Endothelial cell of umbilical vein (primary cell): ENCODE data around the gene ABHD17A. TPM values are rescaled to one million over a fixed set of nuclear protein-coding genes. Genes with fewer than 3 reads are reported as not detected.

Experiments
- BruUV-seq: library from RNA; stranded (reverse); fragments of 400-500 nt; replicated peaks from 2 replicates; lab custom pipeline; 2021; lab: Mats Ljungman, UMichigan
- CTCF ChIA-PET: fragments of 300-600, 350-600 bp; sonication (Branson Sonifier 250); formaldehyde crosslinking; loops from one replicate; lab custom pipeline; 2021; ENCODE audit warnings: antibody characterized with exemption, inconsistent platforms; lab: Charles Lee
- POLR2A ChIA-PET: fragments of 300-600, 350-600 bp; sonication (Branson Sonifier 250); formaldehyde crosslinking; loops from one replicate; lab custom pipeline; 2021; ENCODE audit warnings: antibody characterized with exemption, inconsistent platforms; lab: Charles Lee
- DNase-seq: peaks from one replicate; pipeline ENCODE4 v3.0.0-alpha.2; 2011; ENCODE audit warnings: low read depth, low spot score
- FAIRE-seq: peaks from 2 replicates; lab custom pipeline; 2011; peaks lifted over from hg19 to GRCh38; lab: Jason Lieb, UNC
- H2AFZ ChIP-seq: 2 replicates; pipeline ENCODE4 v1.6.0; 2012; ENCODE audit warnings: low read depth, low read length, control low read depth, inconsistent platforms
- H3K27ac ChIP-seq: 2 replicates; pipeline ENCODE4 v1.5.1; 2011; ENCODE audit warnings: low read depth, mild to moderate bottlenecking, control low read depth, low read length, moderate library complexity; ENCODE audit not compliant: insufficient read depth
- H3K27me3 ChIP-seq, 2 experiments: 2 replicates each; pipeline versions ENCODE4 v1.6.0 to v1.6.1; 2011; ENCODE audit warnings: low read length in 2 of 2, mixed read lengths in 1 of 2; ENCODE audit not compliant: control insufficient read depth in 2 of 2, insufficient read depth in 2 of 2
- H3K36me3 ChIP-seq, 2 experiments: 2 replicates in 1 of 2; 3 replicates in 1 of 2; pipeline ENCODE4 v1.5.1; 2011; ENCODE audit warnings: low read length in 2 of 2, mild to moderate bottlenecking in 1 of 2, moderate library complexity in 1 of 2; ENCODE audit not compliant: control insufficient read depth in 2 of 2, insufficient read depth in 2 of 2; ENCODE audit errors: extremely low read depth in 1 of 2
- H3K4me1 ChIP-seq: 3 replicates; pipeline ENCODE4 v1.5.1; 2011; ENCODE audit warnings: mild to moderate bottlenecking, low read length; ENCODE audit not compliant: control insufficient read depth, insufficient read depth; ENCODE audit errors: extremely low read depth
- H3K4me2 ChIP-seq: 2 replicates; pipeline ENCODE4 v1.6.1; 2011; ENCODE audit warnings: low read length, control low read depth, mixed read lengths; ENCODE audit not compliant: insufficient read depth
- H3K4me3 ChIP-seq, 3 experiments: fragments of 200-600 bp in 1 of 3; sonication (generic), shearing (Covaris generic) in 1 of 3; replicated peaks in 1 of 3; 2 replicates each; pipeline ENCODE4 v1.5.1; 2011 to 2016; ENCODE audit warnings: control low read depth in 3 of 3, low read length in 3 of 3, mild to moderate bottlenecking in 2 of 3, inconsistent platforms in 1 of 3, low read depth in 1 of 3, moderate library complexity in 1 of 3; ENCODE audit not compliant: insufficient read depth in 1 of 3
- H3K79me2 ChIP-seq: 2 replicates; pipeline ENCODE4 v1.6.0; 2012; ENCODE audit warnings: low read length, inconsistent platforms; ENCODE audit not compliant: control insufficient read depth, insufficient read depth
- H3K9ac ChIP-seq: replicated peaks from 2 replicates; pipeline ENCODE3; 2011; ENCODE audit warnings: low read length, control low read depth; ENCODE audit not compliant: insufficient read depth; ENCODE audit errors: extremely low read depth
- H3K9me1 ChIP-seq: replicated peaks from 3 replicates; pipeline ENCODE4 v1.6.0; 2011; ENCODE audit warnings: mild to moderate bottlenecking, low read length; ENCODE audit not compliant: control insufficient read depth, insufficient read depth; ENCODE audit errors: extremely low read depth
- H3K9me3 ChIP-seq: replicated peaks from 2 replicates; pipeline ENCODE4 v1.5.1; 2012; ENCODE audit warnings: low read length, inconsistent platforms; ENCODE audit not compliant: control insufficient read depth, insufficient read depth
- H4K20me1 ChIP-seq: replicated peaks from 2 replicates; pipeline ENCODE3; 2011; ENCODE audit warnings: mild to moderate bottlenecking, low read length; ENCODE audit not compliant: control insufficient read depth, insufficient read depth; ENCODE audit errors: extremely low read depth
- CTCF ChIP-seq, 2 donors: IDR thresholded peaks; 1 replicate in 1 of 2; 2 replicates in 1 of 2; pipeline ENCODE4 v1.5.1; 2011; ENCODE audit warnings: low read length in 2 of 2, mild to moderate bottlenecking in 2 of 2, moderate library complexity in 2 of 2, control low read depth in 1 of 2, inconsistent platforms in 1 of 2, low read depth in 1 of 2; ENCODE audit not compliant: insufficient read depth in 1 of 2; ENCODE audit errors: extremely low read depth in 1 of 2
- EZH2 ChIP-seq: IDR thresholded peaks from 2 replicates; pipeline ENCODE4 v1.6.1; 2012; ENCODE audit warnings: borderline replicate concordance, low read depth, mild to moderate bottlenecking, moderate library complexity, low read length, inconsistent platforms; ENCODE audit not compliant: severe bottlenecking
- FOS ChIP-seq: IDR thresholded peaks from 2 replicates; pipeline ENCODE4 v1.6.1; 2011; ENCODE audit warnings: mild to moderate bottlenecking, low read length, moderate library complexity, borderline replicate concordance; ENCODE audit not compliant: insufficient read depth
- GATA2 ChIP-seq: IDR thresholded peaks from 2 replicates; pipeline ENCODE4 v1.7.0; 2011; ENCODE audit warnings: low read depth, mild to moderate bottlenecking, moderate library complexity, mixed read lengths, low read length; ENCODE audit not compliant: insufficient read length, insufficient read depth
- JUN ChIP-seq: IDR thresholded peaks from 2 replicates; pipeline ENCODE4 v1.6.1; 2011; ENCODE audit warnings: borderline replicate concordance, low read depth; ENCODE audit not compliant: insufficient read length, insufficient read depth
- MAX ChIP-seq: IDR thresholded peaks from 2 replicates; pipeline ENCODE4 v1.6.1; 2011; ENCODE audit not compliant: insufficient read depth, insufficient read length
- MYC ChIP-seq: IDR thresholded peaks from one replicate; pipeline ENCODE4 v1.6.1; 2011; ENCODE audit warnings: mild to moderate bottlenecking, low read depth, low read length
- POLR2A ChIP-seq: IDR thresholded peaks from 2 replicates; pipeline ENCODE4 v1.6.1; 2012; ENCODE audit warnings: low read depth, mild to moderate bottlenecking, control low read depth, low read length
- POLR2AphosphoS5 ChIP-seq: IDR thresholded peaks from 2 replicates; pipeline ENCODE4 v1.6.1; 2012; ENCODE audit warnings: low read depth, mild to moderate bottlenecking, control low read depth, low read length, moderate library complexity; ENCODE audit not compliant: insufficient read depth
- dilution Hi-C: fragments of 300-500 bp; cut with MboI; formaldehyde crosslinking; loops from one replicate; pipeline ENCODE4 v1.15.0; 2019; ENCODE audit warnings: low sequenced_read_pairs; ENCODE audit not compliant: extremely low pct_ligation_motif_present
- intact Hi-C: fragments of 100-400 bp; cut with micrococcal nuclease; formaldehyde crosslinking; loops from one replicate; pipeline ENCODE4 v1.10.0; 2022
- polyA plus RNA-seq, 4 experiments: library from polyadenylated mRNA; depleted of rRNA in 3 of 4; stranded (reverse) in 3 of 4; unstranded in 1 of 4; fragments of >200 nt; gene quantifications; 2 replicates each; pipeline versions ENCODE4 v1.2.1 to v1.2.3, GENCODE V29; 2011 to 2012; ENCODE audit warnings: missing spikeins in 1 of 4
- total RNA-seq: library from RNA; stranded (reverse); gene quantifications from 2 replicates; pipeline ENCODE4 v1.2.3, GENCODE V29; 2021

The ABHD17A gene
- total and polyA plus RNA-seq, 2 donors (not counting 3 experiments of a cell fraction or from before 2014, with no cell fraction given), result 89.8 to 143 TPM

- dilution Hi-C loops (no loop called here), intact Hi-C loops (no loop called here)
- no TSS peak for BruUV-seq
- H3K9me3 ChIP-seq, result no peaks in the 10 kb centered on the region
- no peaks in the 10 kb centered on the region for H3K79me2 ChIP-seq
- TF ChIP-seq POLR2AphosphoS5 (no peak), CTCF (IDR thresholded peaks at IDR 0.05; ENCODE audit: extremely low read depth in 1 of 2, insufficient read depth in 1 of 2, low read depth in 1 of 2, low read length in 2 of 2) (no peak), POLR2A (no peak), JUN (no peak), FOS (no peak), GATA2 (no peak), EZH2 (no peak), MYC (no peak), MAX (no peak)
- no peak overlapping the region for H3K4me2 ChIP-seq
- peaks cover 4% of the 10 kb centered on the region for H3K4me1 ChIP-seq
- no peak overlapping the region for H3K4me3 ChIP-seq
- ChIA-PET POLR2A (no interaction called here), CTCF (interaction anchor here (0.8 kb wide), 1 partner anchor 174 kb away, joined by 3 read pairs; no protein-coding TSS in a partner anchor)
- H3K9ac ChIP-seq, result no peak overlapping the region
- H3K9me1 ChIP-seq, result no peaks in the 10 kb centered on the region
- H4K20me1 ChIP-seq, result no peaks in the 10 kb centered on the region
- no peak overlapping the region for H3K27ac ChIP-seq
- H3K36me3 ChIP-seq, result no peaks in the 10 kb centered on the region
- no peak for FAIRE-seq
- no peaks in the 10 kb centered on the region for H3K27me3 ChIP-seq
- no peak overlapping the region for H2AFZ ChIP-seq
- no peak for DNase-seq
These were observed 11.2 kb upstream of the ABHD17A start for GRCh38 chr19:1896508-1896907.
